GM21360 (cell line): ENCODE measurements around the gene TGM6.

Experiments
- ATAC-seq: cut with Tn5 transposase; IDR thresholded peaks from one replicate; pipeline ENCODE4 v1.9.1; 2021; ENCODE audit warnings: mild to moderate bottlenecking, moderate library complexity; ENCODE audit not compliant: unreplicated experiment

The TGM6 gene

GRCh38 chr20:2363587-2363986 is 17.1 kb upstream of the TGM6 start:
- no peak for ATAC-seq

GRCh38 chr20:2364044-2364443 is 16.7 kb upstream of the TGM6 start:
- no peak for ATAC-seq

GRCh38 chr20:2365091-2365490 is 15.6 kb upstream of the TGM6 start:
- ATAC-seq = no peak

GRCh38 chr20:2365666-2366065 is 15.0 kb upstream of the TGM6 start:
- no peak for ATAC-seq

GRCh38 chr20:2368621-2369020 is 12.1 kb upstream of the TGM6 start:
- no peak for ATAC-seq

GRCh38 chr20:2373098-2373497 is 7.6 kb upstream of the TGM6 start:
- no peak for ATAC-seq

GRCh38 chr20:2374346-2375125 is 6.2 kb upstream of the TGM6 start:
- no peak for ATAC-seq

GRCh38 chr20:2378893-2379292 is 1.8 kb upstream of the TGM6 start:
- ATAC-seq = no peak

GRCh38 chr20:2379511-2380229 is 1.0 kb upstream of the TGM6 start:
- ATAC-seq = no peak

GRCh38 chr20:2381303-2381702 is 602 bp downstream of the TGM6 start:
- no peak for ATAC-seq

- ATAC-seq = no peak
Observed at GRCh38 chr20:2382833-2383232, 2.1 kb downstream of the TGM6 start.

GRCh38 chr20:2385026-2385425 is 4.3 kb downstream of the TGM6 start:
- ATAC-seq = no peak

- ATAC-seq = no peak
Observed at GRCh38 chr20:2385496-2385895, 4.8 kb downstream of the TGM6 start.

- ATAC-seq = no peak
Observed at GRCh38 chr20:2386516-2387179, 5.9 kb downstream of the TGM6 start.

GRCh38 chr20:2387180-2387577 is 6.5 kb downstream of the TGM6 start:
- ATAC-seq = no peak

GRCh38 chr20:2387580-2387979 is 6.9 kb downstream of the TGM6 start:
- no peak for ATAC-seq

- no peak for ATAC-seq
Observed at GRCh38 chr20:2390951-2391675, 10.4 kb downstream of the TGM6 start.

- no peak for ATAC-seq
Observed at GRCh38 chr20:2394411-2395055, 13.8 kb downstream of the TGM6 start.

- no peak for ATAC-seq
Observed at GRCh38 chr20:2395136-2395535, 14.4 kb downstream of the TGM6 start.

GRCh38 chr20:2396241-2396814 is 15.6 kb downstream of the TGM6 start:
- no peak for ATAC-seq
